ENCODE measurements around the gene KSR2. TPM values are rescaled to one million over a fixed set of nuclear protein-coding genes. Genes with fewer than 3 reads are reported as not detected.

KSR2 gene
- total RNA-seq, 1 experiment from 2014 or later, result 1.3 TPM

DNA sequence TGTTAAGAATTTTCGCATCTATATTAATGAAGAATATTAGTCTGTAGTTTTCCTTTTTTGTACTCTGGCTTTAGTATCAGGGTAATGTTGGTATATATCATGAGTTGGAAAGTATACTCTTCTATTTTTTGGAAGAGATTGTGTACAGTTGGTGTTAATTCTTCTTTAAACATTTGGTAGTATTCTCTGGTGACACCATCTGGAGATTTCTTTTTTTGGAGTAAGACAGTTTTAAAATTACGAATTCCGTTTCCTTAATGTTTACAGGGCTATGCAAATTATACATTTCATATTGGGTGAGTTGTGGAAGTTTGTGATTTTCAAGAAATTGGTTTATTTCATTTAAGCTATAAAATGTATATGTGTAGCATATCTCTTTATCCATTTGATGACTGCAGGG is 423.6 kb downstream of the KSR2 start:
- Histone ChIP-seq H2AFZ (ENCODE audit: low read length) (no peak overlapping the region), H4K8ac (replicated peaks; ENCODE audit: insufficient read length, low read depth, low read length) (no peak overlapping the region), H3K9ac (ENCODE audit: extremely low read depth, insufficient read length, low read length) (no peak overlapping the region), H3K56ac (ENCODE audit: insufficient read length, low read depth, low read length) (no peak overlapping the region), H3K9me3 (ENCODE audit: control insufficient read depth, low read depth, low read length) (no peaks in the 10 kb centered on the region), H3K18ac (ENCODE audit: insufficient read length, low read depth, low read length) (no peak overlapping the region), H3K79me1 (ENCODE audit: insufficient read depth, low read depth, low read length, poor library complexity, severe bottlenecking) (no peaks in the 10 kb centered on the region), H3K4ac (ENCODE audit: low read depth, low read length) (no peak overlapping the region), H3K79me2 (ENCODE audit: insufficient read depth, low read length) (no peaks in the 10 kb centered on the region), H3K14ac (ENCODE audit: insufficient read depth, low read length) (no peak overlapping the region), H2BK12ac (ENCODE audit: insufficient read length, low read depth, low read length) (no peak overlapping the region), H2BK15ac (ENCODE audit: low read depth, low read length) (no peak overlapping the region), H2AK5ac (ENCODE audit: insufficient read length, low read length) (no peak overlapping the region), H3K4me1 (ENCODE audit: insufficient read depth, low read length) (no peaks in the 10 kb centered on the region), H2BK20ac (ENCODE audit: low read depth, low read length, poor library complexity, severe bottlenecking) (no peak overlapping the region), H3T11ph (ENCODE audit: low read length) (no peak overlapping the region), H4K91ac (ENCODE audit: insufficient read length, low read depth, low read length) (no peak overlapping the region), H3K27me3 (ENCODE audit: insufficient read depth, low read length) (no peaks in the 10 kb centered on the region), H3K4me2 (ENCODE audit: insufficient read depth, insufficient read length, low read length) (no peak overlapping the region), H3K23ac (ENCODE audit: insufficient read length, low read depth, low read length) (no peak overlapping the region), H4K5ac (ENCODE audit: insufficient read length, low read depth, low read length) (no peak overlapping the region), H2BK5ac (ENCODE audit: insufficient read length, low read length) (no peak overlapping the region), H3K23me2 (ENCODE audit: insufficient read length, low read depth, low read length, poor library complexity, severe bottlenecking) (no peaks in the 10 kb centered on the region), H3K27ac (ENCODE audit: insufficient read length, low read depth, low read length) (no peak overlapping the region), H2BK120ac (ENCODE audit: low read depth, low read length, poor library complexity, severe bottlenecking) (no peak overlapping the region), H4K20me1 (ENCODE audit: control insufficient read depth, insufficient read depth, insufficient read length) (no peaks in the 10 kb centered on the region)
- no peak for TF ChIP-seq CTCF (conservative IDR thresholded peaks at IDR 0.05)
- H3K36me3 Mint-ChIP-seq (ENCODE audit: insufficient read depth in 1 of 3, low read depth in 3 of 3), result no peaks in the 10 kb centered on the region
- H3K4me1 Mint-ChIP-seq, result no peaks in the 10 kb centered on the region
- no peak overlapping the region for H3K27ac Mint-ChIP-seq
- peaks cover 0 to 2% of the 10 kb centered on the region in 2 experiments; a peak in 2 of 5 replicates for H3K9me3 Mint-ChIP-seq
- H3K27me3 Mint-ChIP-seq (ENCODE audit: low read depth), result peaks cover 7% of the 10 kb centered on the region
- no peak for DNase-seq
- WGBS (ENCODE audit: extremely low coverage, insufficient read length, low lambda C conversion rate), result no CpG with 5 or more reads among the region's 3 CpGs
- H3K4me3 Mint-ChIP-seq, result no peak overlapping the region

All from H9 (cell line).